ENCODE measurements around the gene ARNT2.
A peak's percentile ranks its signal among the peaks of the same experiment; 100 is the strongest.

The ARNT2 gene

GRCh38 chr15:80404057-80404760 is at the start of gene ARNT2:
Gene ARNT2, plus strand, starts transcription at chr15:80404382. Its CDS starts 134 bp downstream, at chr15:80404516.
- Histone ChIP-seq H3K4me3 (IDR thresholded peaks at IDR 0.05; ENCODE audit: insufficient read depth, low read depth, low read length) (no peak within 1 kb of the TSS), H2AFZ (ENCODE audit: low read depth) (peak within 1 kb of the TSS; percentile 38; the same call in 1 of the 2 replicates), H3K27ac (no peak within 1 kb of the TSS), H4K20me1 (ENCODE audit: insufficient read depth) (no peaks in the 10 kb centered on the region), H3K27me3 (ENCODE audit: insufficient read depth, low read depth) (no peaks in the 10 kb centered on the region), H3K36me3 (ENCODE audit: insufficient read depth) (no peaks in the 10 kb centered on the region), H3K9ac (no peak within 1 kb of the TSS), H3K4me1 (ENCODE audit: low read depth, poor library complexity, severe bottlenecking) (no peaks in the 10 kb centered on the region), H3K79me2 (ENCODE audit: insufficient read depth, low read depth) (no peaks in the 10 kb centered on the region), H3K4me2 (no peak within 1 kb of the TSS)
- no peak for TF ChIP-seq CTCF (conservative IDR thresholded peaks at IDR 0.05; ENCODE audit: low read depth, low read length)

GRCh38 chr15:80367094-80367493 is 37.1 kb upstream of the ARNT2 start:
- H3K27me3 ChIP-seq (ENCODE audit: insufficient read depth, low read depth), result no peaks in the 10 kb centered on the region
- no peaks in the 10 kb centered on the region for H4K20me1 ChIP-seq (ENCODE audit: insufficient read depth)
- no peak overlapping the region for H3K27ac ChIP-seq
- H3K4me2 ChIP-seq, result no peak overlapping the region
- no peaks in the 10 kb centered on the region for H3K36me3 ChIP-seq (ENCODE audit: insufficient read depth)
- H3K4me3 ChIP-seq (IDR thresholded peaks at IDR 0.05; ENCODE audit: insufficient read depth, low read depth, low read length), result no peak overlapping the region
- H2AFZ ChIP-seq (ENCODE audit: low read depth), result no peak overlapping the region
- no peak; the same call in 1 of the 2 replicates for TF ChIP-seq CTCF (conservative IDR thresholded peaks at IDR 0.05; ENCODE audit: low read depth, low read length)
- no peaks in the 10 kb centered on the region for H3K79me2 ChIP-seq (ENCODE audit: insufficient read depth, low read depth)
- no peak overlapping the region for H3K9ac ChIP-seq
- H3K4me1 ChIP-seq (ENCODE audit: low read depth, poor library complexity, severe bottlenecking), result no peaks in the 10 kb centered on the region

GRCh38 chr15:80367661-80368060 is 36.5 kb upstream of the ARNT2 start:
- Histone ChIP-seq H2AFZ (ENCODE audit: low read depth) (no peak overlapping the region), H3K4me3 (IDR thresholded peaks at IDR 0.05; ENCODE audit: insufficient read depth, low read depth, low read length) (no peak overlapping the region), H3K27ac (no peak overlapping the region), H4K20me1 (ENCODE audit: insufficient read depth) (no peaks in the 10 kb centered on the region), H3K27me3 (ENCODE audit: insufficient read depth, low read depth) (no peaks in the 10 kb centered on the region), H3K79me2 (ENCODE audit: insufficient read depth, low read depth) (no peaks in the 10 kb centered on the region), H3K9ac (no peak overlapping the region), H3K36me3 (ENCODE audit: insufficient read depth) (no peaks in the 10 kb centered on the region), H3K4me1 (ENCODE audit: low read depth, poor library complexity, severe bottlenecking) (no peaks in the 10 kb centered on the region), H3K4me2 (no peak overlapping the region)
- TF ChIP-seq CTCF (conservative IDR thresholded peaks at IDR 0.05; ENCODE audit: low read depth, low read length), result no peak

GRCh38 chr15:80371924-80372323 is 32.3 kb upstream of the ARNT2 start:
- Histone ChIP-seq H3K9ac (no peak overlapping the region), H2AFZ (ENCODE audit: low read depth) (no peak overlapping the region), H3K4me3 (IDR thresholded peaks at IDR 0.05; ENCODE audit: insufficient read depth, low read depth, low read length) (no peak overlapping the region), H3K79me2 (ENCODE audit: insufficient read depth, low read depth) (no peaks in the 10 kb centered on the region), H3K36me3 (ENCODE audit: insufficient read depth) (no peaks in the 10 kb centered on the region), H3K27ac (no peak overlapping the region), H3K4me2 (no peak overlapping the region), H4K20me1 (ENCODE audit: insufficient read depth) (no peaks in the 10 kb centered on the region), H3K27me3 (ENCODE audit: insufficient read depth, low read depth) (no peaks in the 10 kb centered on the region), H3K4me1 (ENCODE audit: low read depth, poor library complexity, severe bottlenecking) (no peaks in the 10 kb centered on the region)
- no peak for TF ChIP-seq CTCF (conservative IDR thresholded peaks at IDR 0.05; ENCODE audit: low read depth, low read length)

Measured in KMS-11 (cell line).